ENCODE results near the gene ABCD1. TPM values are rescaled to one million over a fixed set of nuclear protein-coding genes. Genes with fewer than 3 reads are reported as not detected.

The ABCD1 gene
- total and polyA plus RNA-seq, 4 donors: 4.0 to 10.8 (median 7.6) TPM

DNA sequence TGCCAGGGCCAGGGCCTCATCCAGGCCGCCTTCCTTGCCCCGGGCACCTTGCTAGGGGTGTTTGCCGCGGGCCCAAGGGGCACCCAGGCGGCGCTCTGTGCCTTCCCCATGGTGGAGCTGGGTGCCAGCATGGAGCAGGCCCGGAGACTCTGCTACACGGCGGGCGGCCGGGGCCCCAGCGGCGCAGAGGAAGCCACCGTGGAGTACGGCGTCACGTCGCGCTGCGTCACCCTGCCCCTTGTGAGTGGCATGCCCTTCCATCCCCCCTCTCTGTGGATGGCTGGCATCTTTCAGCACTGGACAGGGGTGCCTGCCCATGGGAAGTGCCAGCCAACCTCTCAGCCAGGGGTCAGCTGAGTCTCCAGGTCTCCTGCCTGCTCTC is 43.0 kb downstream of the ABCD1 start:
- Histone ChIP-seq H3K4me3 (ENCODE audit: low read depth in 1 of 3, low read length in 3 of 3) (no peak overlapping the region), H3K27me3 (ENCODE audit: control insufficient read depth in 4 of 4, insufficient read depth in 4 of 4, low read length in 3 of 4) (no peaks in the 10 kb centered on the region), H3K4me1 (ENCODE audit: control insufficient read depth in 4 of 4, insufficient read depth in 4 of 4, low read length in 3 of 4) (peaks cover 0 to 7% (median 0%) of the 10 kb centered on the region in 4 donors), H3K36me3 (ENCODE audit: control insufficient read depth in 4 of 4, insufficient read depth in 3 of 4, low read depth in 1 of 4, low read length in 3 of 4) (no peaks in the 10 kb centered on the region), H3K9me3 (ENCODE audit: control insufficient read depth in 4 of 4, low read length in 3 of 4) (no peaks in the 10 kb centered on the region), H3K9ac (ENCODE audit: low read depth in 1 of 2, low read length in 2 of 2) (no peak overlapping the region), H3K27ac (ENCODE audit: low read depth in 1 of 2, low read length in 2 of 2) (no peak overlapping the region)
- no peak for DNase-seq (ENCODE audit: low spot score)
- 94% methylated on average over 20 of the region's 20 CpGs for WGBS
- TF ChIP-seq, protein P1, sequence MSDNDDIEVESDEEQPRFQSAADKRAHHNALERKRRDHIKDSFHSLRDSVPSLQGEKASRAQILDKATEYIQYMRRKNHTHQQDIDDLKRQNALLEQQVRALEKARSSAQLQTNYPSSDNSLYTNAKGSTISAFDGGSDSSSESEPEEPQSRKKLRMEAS (IDR thresholded peaks at IDR 0.05): no peak
- TF ChIP-seq, protein P2, sequence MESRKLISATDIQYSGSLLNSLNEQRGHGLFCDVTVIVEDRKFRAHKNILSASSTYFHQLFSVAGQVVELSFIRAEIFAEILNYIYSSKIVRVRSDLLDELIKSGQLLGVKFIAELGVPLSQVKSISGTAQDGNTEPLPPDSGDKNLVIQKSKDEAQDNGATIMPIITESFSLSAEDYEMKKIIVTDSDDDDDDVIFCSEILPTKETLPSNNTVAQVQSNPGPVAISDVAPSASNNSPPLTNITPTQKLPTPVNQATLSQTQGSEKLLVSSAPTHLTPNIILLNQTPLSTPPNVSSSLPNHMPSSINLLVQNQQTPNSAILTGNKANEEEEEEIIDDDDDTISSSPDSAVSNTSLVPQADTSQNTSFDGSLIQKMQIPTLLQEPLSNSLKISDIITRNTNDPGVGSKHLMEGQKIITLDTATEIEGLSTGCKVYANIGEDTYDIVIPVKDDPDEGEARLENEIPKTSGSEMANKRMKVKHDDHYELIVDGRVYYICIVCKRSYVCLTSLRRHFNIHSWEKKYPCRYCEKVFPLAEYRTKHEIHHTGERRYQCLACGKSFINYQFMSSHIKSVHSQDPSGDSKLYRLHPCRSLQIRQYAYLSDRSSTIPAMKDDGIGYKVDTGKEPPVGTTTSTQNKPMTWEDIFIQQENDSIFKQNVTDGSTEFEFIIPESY (IDR thresholded peaks at IDR 0.05): no peak
- TF ChIP-seq FOXA2 (IDR thresholded peaks at IDR 0.05) (no peak), GABPA (IDR thresholded peaks at IDR 0.05 in 1 of 2, conservative IDR thresholded peaks at IDR 0.05 in 1 of 2) (no peak), JUND (IDR thresholded peaks at IDR 0.05) (no peak), HNF4A (conservative IDR thresholded peaks at IDR 0.05) (no peak), TAF1 (conservative IDR thresholded peaks at IDR 0.05) (no peak), EGR1 (IDR thresholded peaks at IDR 0.05; ENCODE audit: low read depth in 2 of 2) (no peak), NR2F2 (IDR thresholded peaks at IDR 0.05) (no peak), FOXA1 (IDR thresholded peaks at IDR 0.05) (no peak), SP1 (IDR thresholded peaks at IDR 0.05) (no peak), HNF4G (IDR thresholded peaks at IDR 0.05) (no peak), YY1 (IDR thresholded peaks at IDR 0.05) (no peak), RAD21 (IDR thresholded peaks at IDR 0.05) (no peak), RXRA (IDR thresholded peaks at IDR 0.05) (no peak)
- TF ChIP-seq, protein P3, sequence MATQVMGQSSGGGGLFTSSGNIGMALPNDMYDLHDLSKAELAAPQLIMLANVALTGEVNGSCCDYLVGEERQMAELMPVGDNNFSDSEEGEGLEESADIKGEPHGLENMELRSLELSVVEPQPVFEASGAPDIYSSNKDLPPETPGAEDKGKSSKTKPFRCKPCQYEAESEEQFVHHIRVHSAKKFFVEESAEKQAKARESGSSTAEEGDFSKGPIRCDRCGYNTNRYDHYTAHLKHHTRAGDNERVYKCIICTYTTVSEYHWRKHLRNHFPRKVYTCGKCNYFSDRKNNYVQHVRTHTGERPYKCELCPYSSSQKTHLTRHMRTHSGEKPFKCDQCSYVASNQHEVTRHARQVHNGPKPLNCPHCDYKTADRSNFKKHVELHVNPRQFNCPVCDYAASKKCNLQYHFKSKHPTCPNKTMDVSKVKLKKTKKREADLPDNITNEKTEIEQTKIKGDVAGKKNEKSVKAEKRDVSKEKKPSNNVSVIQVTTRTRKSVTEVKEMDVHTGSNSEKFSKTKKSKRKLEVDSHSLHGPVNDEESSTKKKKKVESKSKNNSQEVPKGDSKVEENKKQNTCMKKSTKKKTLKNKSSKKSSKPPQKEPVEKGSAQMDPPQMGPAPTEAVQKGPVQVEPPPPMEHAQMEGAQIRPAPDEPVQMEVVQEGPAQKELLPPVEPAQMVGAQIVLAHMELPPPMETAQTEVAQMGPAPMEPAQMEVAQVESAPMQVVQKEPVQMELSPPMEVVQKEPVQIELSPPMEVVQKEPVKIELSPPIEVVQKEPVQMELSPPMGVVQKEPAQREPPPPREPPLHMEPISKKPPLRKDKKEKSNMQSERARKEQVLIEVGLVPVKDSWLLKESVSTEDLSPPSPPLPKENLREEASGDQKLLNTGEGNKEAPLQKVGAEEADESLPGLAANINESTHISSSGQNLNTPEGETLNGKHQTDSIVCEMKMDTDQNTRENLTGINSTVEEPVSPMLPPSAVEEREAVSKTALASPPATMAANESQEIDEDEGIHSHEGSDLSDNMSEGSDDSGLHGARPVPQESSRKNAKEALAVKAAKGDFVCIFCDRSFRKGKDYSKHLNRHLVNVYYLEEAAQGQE (IDR thresholded peaks at IDR 0.05): no peak
- TF ChIP-seq, protein P4, sequence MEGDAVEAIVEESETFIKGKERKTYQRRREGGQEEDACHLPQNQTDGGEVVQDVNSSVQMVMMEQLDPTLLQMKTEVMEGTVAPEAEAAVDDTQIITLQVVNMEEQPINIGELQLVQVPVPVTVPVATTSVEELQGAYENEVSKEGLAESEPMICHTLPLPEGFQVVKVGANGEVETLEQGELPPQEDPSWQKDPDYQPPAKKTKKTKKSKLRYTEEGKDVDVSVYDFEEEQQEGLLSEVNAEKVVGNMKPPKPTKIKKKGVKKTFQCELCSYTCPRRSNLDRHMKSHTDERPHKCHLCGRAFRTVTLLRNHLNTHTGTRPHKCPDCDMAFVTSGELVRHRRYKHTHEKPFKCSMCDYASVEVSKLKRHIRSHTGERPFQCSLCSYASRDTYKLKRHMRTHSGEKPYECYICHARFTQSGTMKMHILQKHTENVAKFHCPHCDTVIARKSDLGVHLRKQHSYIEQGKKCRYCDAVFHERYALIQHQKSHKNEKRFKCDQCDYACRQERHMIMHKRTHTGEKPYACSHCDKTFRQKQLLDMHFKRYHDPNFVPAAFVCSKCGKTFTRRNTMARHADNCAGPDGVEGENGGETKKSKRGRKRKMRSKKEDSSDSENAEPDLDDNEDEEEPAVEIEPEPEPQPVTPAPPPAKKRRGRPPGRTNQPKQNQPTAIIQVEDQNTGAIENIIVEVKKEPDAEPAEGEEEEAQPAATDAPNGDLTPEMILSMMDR (IDR thresholded peaks at IDR 0.05; ENCODE audit: low read depth, low read length, missing input control): no peak
- TF ChIP-seq, protein P5, sequence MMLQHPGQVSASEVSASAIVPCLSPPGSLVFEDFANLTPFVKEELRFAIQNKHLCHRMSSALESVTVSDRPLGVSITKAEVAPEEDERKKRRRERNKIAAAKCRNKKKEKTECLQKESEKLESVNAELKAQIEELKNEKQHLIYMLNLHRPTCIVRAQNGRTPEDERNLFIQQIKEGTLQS (IDR thresholded peaks at IDR 0.05): no peak

Data from liver (tissue), 9 donors.